Mucosa of stomach (tissue), 1 donor: Measurements from ENCODE around the gene FKBP6.
"Not testable (repeated sequence)": the region's sequence is repeated elsewhere in the genome, so short reads cannot be mapped to it uniquely, and the experiment has no call there.

ENCODE experiments used
- H3K27me3 ChIP-seq: one replicate; pipeline ENCODE4 v1.7.0; 2013; ENCODE audit warnings: mild to moderate bottlenecking, low read length; ENCODE audit not compliant: control insufficient read depth, insufficient read depth
- H3K36me3 ChIP-seq: one replicate; pipeline ENCODE4 v1.7.0; 2013; ENCODE audit warnings: low read length; ENCODE audit not compliant: control insufficient read depth, insufficient read depth
- H3K4me1 ChIP-seq: one replicate; pipeline ENCODE4 v1.7.0; 2013; ENCODE audit warnings: mild to moderate bottlenecking, low read length; ENCODE audit not compliant: control insufficient read depth, insufficient read depth
- H3K4me3 ChIP-seq: one replicate; pipeline ENCODE4 v1.7.0; 2013; ENCODE audit warnings: low read length
- H3K9ac ChIP-seq: one replicate; pipeline ENCODE4 v1.7.0; 2013; ENCODE audit warnings: mild to moderate bottlenecking, low read length, moderate library complexity
- H3K9me3 ChIP-seq: one replicate; pipeline ENCODE4 v1.7.0; 2013; ENCODE audit warnings: mild to moderate bottlenecking, low read length, moderate library complexity; ENCODE audit not compliant: control insufficient read depth
- donor health status: Pancreatic carcinoma.

Gene FKBP6

DNA sequence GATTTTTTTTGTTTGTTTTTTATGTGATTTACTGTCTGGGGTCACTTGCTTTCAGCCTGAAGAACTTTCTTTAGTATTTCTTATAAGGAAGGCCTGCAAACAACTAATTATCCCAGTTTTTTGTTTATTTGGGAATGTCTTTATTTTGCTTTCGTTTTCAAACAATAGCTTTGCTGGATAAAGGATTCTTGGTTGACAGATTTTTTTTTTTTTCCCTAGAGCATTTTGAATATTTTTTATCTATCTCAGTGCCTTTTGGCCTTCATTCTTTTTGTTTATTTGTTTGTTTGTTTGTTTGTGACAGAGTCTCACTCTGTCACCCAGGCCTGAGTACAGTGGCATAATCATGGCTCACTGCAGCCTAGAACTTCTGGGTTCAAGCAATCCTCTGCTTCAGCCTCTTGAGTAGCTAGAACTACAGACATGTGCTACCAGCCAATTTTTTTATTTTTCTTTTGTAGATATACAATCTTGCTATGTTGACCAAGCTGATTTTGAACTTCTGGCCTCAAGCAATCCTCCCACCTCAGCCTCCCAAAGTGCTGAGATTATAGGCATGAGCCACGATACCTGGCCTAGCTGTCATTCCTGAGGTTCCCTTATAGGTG is 59.4 kb downstream of the FKBP6 start:
- Histone ChIP-seq H3K4me1 (no peaks in the 10 kb centered on the region), H3K36me3 (no peaks in the 10 kb centered on the region), H3K4me3 (no peak overlapping the region), H3K9ac (no peak overlapping the region), H3K9me3 (no peaks in the 10 kb centered on the region), H3K27me3 (no peaks in the 10 kb centered on the region)

DNA sequence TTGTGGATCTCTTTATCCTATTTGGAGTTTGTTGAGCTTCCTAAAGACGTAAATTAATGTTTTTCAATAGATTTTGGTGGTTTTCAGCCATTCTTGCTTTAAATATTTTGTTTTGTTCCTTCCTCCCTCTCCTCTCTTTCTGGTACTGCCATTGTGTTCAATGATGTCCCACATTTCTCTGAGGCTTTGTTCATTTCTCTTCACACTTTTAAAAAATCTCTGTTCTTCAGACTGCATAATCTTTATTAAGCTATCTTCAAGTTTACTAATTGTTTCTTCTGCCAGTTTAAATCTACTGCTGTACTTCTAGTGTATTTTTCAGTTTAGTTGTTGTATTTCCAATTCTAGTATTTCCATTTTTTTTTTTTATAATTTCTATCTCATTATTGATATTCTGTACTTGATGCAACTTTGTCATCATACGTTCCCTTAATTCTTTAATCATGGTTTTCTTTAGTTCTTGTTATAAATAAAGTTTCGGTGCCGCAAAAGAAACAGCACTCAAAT is 60.0 kb downstream of the FKBP6 start:
- Histone ChIP-seq H3K27me3 (no peaks in the 10 kb centered on the region), H3K4me1 (no peaks in the 10 kb centered on the region), H3K9me3 (no peaks in the 10 kb centered on the region), H3K9ac (no peak overlapping the region), H3K36me3 (no peaks in the 10 kb centered on the region), H3K4me3 (no peak overlapping the region)

DNA sequence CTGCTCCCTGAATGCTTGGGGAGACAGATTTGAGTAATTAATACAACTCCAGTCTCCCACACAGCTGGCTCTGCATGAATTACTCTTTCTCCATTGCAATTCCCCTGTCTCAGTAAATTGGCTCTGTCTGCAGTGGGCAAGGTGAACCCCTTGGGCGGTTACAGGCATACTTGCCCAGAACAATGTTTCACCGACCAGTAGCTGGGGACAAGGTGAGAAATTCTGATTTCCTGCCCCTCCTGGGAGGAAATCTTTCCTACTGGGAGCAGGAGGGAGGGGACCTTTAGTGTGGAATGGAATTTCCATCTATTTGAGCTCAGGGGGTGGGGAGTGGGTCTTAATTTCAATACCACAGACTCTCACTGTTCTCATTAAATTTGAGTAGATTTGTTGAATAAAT is 63.4 kb downstream of the FKBP6 start:
- no peak overlapping the region for H3K9ac ChIP-seq
- no peaks in the 10 kb centered on the region for H3K9me3 ChIP-seq
- no peaks in the 10 kb centered on the region for H3K27me3 ChIP-seq
- H3K4me3 ChIP-seq = no peak overlapping the region
- H3K4me1 ChIP-seq = no peaks in the 10 kb centered on the region
- no peaks in the 10 kb centered on the region for H3K36me3 ChIP-seq

DNA sequence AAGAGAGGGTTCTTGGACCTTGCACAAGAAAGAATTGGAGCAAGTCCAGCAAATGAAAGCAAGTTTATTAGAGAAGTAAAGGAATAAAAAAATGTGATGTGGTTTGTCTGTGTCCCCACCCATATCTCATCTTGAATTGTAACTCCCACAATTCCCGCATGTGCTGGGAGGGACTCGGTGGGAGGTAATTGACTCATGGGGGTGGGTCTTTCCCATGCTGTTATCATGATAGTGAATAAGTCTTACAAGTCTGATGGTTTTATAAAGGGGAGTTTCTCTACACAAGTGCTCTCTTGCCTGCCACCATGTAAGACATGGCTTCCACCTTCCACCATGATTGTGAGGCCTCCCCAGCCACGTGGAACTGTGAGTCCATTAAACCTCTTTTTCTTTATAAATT is 66.5 kb downstream of the FKBP6 start:
- H3K4me1 ChIP-seq = no peaks in the 10 kb centered on the region
- no peaks in the 10 kb centered on the region for H3K9me3 ChIP-seq
- no peak overlapping the region for H3K9ac ChIP-seq
- no peaks in the 10 kb centered on the region for H3K36me3 ChIP-seq
- H3K27me3 ChIP-seq = no peaks in the 10 kb centered on the region
- no peak overlapping the region for H3K4me3 ChIP-seq

DNA sequence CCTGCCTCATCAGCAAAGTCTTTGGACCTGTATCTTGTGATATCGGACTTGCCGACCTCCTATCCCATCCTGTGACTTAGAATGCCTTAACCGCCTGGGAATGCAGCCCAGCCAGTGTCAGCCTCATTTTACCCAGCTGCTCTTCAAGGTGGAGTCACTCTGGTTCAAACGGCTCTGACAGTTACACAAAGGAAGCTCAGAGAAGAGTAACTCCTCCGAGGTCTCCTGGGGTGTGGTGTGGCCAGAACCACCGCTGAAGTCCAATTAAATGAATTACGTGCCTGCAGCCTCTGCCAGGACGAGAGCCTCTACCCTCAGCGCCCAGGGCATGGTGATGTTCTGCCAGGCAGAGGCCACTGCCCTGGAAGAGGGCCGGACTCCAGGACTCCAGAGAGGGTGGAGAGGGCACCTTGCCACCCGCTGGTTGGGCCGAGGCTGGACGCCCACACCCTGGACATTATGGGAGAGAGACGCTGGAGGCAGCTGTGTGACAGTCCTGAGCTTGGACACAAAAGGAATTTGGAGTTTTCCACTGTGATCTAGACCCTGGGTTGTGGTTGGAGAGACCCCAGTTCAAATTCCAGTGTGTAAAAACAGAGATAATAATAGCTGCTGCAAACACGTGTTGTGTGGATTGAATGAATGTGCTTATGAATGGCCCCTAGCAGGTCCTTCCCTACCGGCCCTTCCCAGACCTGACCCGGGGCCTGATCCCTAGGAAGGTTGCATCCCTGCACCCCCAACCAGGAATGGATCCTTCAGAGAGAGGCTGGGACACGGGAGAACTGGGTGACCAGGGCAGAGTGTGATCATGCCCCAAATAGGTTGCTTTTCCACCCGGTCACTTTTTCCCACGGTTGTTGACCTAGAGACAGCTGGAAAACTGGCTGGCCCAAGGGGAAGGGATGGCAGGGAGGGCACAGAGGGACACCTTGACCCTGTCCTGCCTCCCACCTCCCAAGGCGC is 67.9 kb downstream of the FKBP6 start:
- Histone ChIP-seq H3K36me3 (no peaks in the 10 kb centered on the region), H3K9me3 (no peaks in the 10 kb centered on the region), H3K27me3 (no peaks in the 10 kb centered on the region), H3K4me3 (no peak overlapping the region), H3K4me1 (no peaks in the 10 kb centered on the region), H3K9ac (no peak overlapping the region)

DNA sequence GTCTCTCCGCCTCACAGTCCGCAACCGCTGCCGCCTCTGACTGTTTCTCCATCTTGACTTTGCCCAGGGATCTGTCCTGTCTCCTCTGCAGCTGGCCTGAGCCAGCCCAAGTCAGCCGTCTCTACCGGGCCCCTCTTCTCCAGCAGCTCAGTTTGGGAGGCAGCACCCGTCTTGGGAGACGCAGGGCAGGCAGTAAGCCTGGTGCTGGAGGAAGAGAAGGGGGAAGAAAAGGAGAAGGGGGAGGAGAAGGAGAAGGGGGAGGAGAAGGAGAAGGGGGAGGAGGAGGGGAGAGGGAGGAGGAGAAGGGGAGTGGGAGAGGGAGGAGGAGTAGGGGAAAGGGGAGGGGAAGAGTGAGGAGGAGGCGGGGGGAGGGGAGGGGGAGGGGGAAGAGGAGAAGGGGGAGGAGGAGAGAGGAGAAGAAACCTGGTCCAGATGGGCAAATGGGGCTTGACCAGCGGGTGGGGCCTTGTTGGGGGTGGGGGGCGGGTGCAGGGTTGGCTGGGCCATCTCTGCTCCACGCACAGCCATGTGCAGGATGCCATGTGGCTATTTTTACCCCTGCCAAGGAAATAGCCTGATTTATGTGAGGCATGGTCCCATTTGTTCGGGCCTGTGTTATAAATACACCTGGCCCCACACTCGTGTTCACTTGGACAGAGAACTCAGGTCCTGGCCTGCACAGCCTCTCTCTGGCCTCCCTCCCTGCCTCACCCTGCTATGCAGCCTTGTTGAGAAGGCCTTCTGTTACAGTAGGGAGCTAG is 69.7 kb downstream of the FKBP6 start:
- H3K9ac ChIP-seq = no peak overlapping the region
- no peaks in the 10 kb centered on the region for H3K36me3 ChIP-seq
- no peaks in the 10 kb centered on the region for H3K9me3 ChIP-seq
- H3K27me3 ChIP-seq = no peaks in the 10 kb centered on the region
- H3K4me3 ChIP-seq = no peak overlapping the region
- no peaks in the 10 kb centered on the region for H3K4me1 ChIP-seq

DNA sequence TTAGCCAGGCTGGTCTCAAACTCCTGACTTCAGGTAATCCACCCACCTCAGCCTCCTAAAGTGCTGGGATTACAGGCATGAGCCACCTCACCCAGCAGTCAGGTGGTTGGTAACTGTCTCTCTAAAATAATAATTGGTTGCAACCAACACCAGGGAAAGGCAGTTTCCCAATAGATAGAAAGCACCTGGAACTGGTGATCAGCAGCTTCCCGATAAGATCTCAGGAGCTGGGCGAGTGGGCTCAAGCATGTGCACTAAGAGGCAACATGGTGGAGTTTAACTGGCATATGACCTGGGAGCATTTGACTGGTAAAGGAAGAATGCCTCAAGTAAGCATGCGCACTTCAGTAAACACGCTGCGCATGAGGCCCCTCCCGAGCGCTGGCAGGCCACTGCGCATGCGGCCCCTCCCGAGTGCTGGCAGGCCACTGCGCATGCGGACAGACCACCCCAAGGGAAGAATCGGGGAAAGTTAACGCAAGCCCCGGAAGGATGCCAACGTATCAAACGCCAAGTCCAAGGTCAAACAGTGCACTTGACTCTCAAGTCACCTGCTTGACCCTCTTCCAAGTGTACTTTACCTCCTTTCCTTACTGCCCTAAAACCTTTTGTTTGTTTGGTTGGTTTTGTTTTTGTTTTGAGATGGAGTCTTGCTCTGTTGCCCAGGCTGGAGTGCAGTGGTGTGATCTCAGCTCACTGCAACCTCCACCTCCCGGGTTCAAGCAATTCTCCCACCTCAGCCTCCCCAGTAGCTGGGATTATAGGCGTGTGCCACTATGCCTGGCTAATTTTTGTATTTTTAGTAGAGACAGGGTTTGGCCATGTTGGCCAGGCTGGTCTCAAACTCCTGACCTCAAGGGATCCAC is 71.5 kb downstream of the FKBP6 start:
- not testable (repeated sequence) for H3K27me3 ChIP-seq, H3K9ac ChIP-seq, H3K4me3 ChIP-seq, H3K36me3 ChIP-seq, H3K4me1 ChIP-seq, H3K9me3 ChIP-seq

DNA sequence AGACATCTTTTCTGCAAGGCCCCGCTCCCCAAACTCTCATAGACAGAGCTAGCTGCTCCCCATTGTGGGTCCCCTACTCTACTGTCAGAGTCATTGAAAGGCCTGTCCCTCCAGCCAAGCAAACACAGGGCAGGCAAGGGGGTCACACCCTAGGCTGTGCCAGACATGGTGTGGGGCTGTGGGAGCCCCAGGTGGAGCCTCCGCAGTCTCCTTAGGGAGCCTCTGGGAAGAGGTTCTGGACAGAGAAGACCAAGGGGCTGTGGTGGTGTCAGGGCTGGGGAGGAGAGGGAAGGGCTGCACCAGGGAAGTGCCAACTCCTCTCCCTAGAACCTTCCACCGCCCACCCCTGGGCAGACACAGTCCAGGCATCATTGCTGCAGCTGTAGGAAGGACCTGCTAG is 76.9 kb downstream of the FKBP6 start:
- not testable (repeated sequence) for H3K27me3 ChIP-seq, H3K4me3 ChIP-seq, H3K4me1 ChIP-seq, H3K36me3 ChIP-seq, H3K9me3 ChIP-seq, H3K9ac ChIP-seq
